Nephron progenitor cell (in vitro differentiated cells): ENCODE data around the gene OR2AP1.
"Not testable (repeated sequence)": the region's sequence is repeated elsewhere in the genome, so short reads cannot be mapped to it uniquely, and the experiment has no call there.

Source experiments
- DNase-seq: peaks from one replicate; pipeline ENCODE4 v3.0.0; 2021
- H3K27ac Mint-ChIP-seq: 2 replicates; pipeline ENCODE4 v1.8.0; 2021; ENCODE audit warnings: mild to moderate bottlenecking, moderate library complexity, mixed read lengths
- H3K27me3 Mint-ChIP-seq: 2 replicates; pipeline ENCODE4 v1.8.0; 2021; ENCODE audit warnings: mild to moderate bottlenecking, low read depth, mixed read lengths; ENCODE audit not compliant: poor library complexity
- H3K36me3 Mint-ChIP-seq: 2 replicates; pipeline ENCODE4 v1.8.0; 2021; ENCODE audit warnings: low read depth, mixed read lengths
- H3K4me1 Mint-ChIP-seq: 2 replicates; pipeline ENCODE4 v1.8.0; 2021; ENCODE audit warnings: mixed read lengths
- H3K4me3 Mint-ChIP-seq: 2 replicates; pipeline ENCODE4 v1.8.0; 2021; ENCODE audit warnings: mild to moderate bottlenecking, moderate library complexity, mixed read lengths
- H3K9me3 Mint-ChIP-seq: 2 replicates; pipeline ENCODE4 v1.8.0; 2021; ENCODE audit warnings: mild to moderate bottlenecking, moderate library complexity, mixed read lengths
- CTCF ChIP-seq: fragments of 200-600 bp; sonication (generic); IDR thresholded peaks from 2 replicates; pipeline ENCODE4 v1.5.0; 2021; ENCODE audit warnings: antibody characterized with exemption

OR2AP1 gene

GRCh38 chr12:55582066-55582465 is 9.8 kb downstream of the OR2AP1 start:
- peaks cover 25% of the 10 kb centered on the region for H3K9me3 Mint-ChIP-seq
- TF ChIP-seq CTCF, result no peak
- H3K4me1 Mint-ChIP-seq, result no peaks in the 10 kb centered on the region
- no peak overlapping the region for H3K27ac Mint-ChIP-seq
- no peaks in the 10 kb centered on the region for H3K36me3 Mint-ChIP-seq
- H3K4me3 Mint-ChIP-seq, result no peak overlapping the region
- DNase-seq, result no peak
- H3K27me3 Mint-ChIP-seq, result peaks cover 8% of the 10 kb centered on the region

GRCh38 chr12:55585817-55586216 is 13.5 kb downstream of the OR2AP1 start:
- no peak overlapping the region for H3K4me3 Mint-ChIP-seq
- peaks cover 15% of the 10 kb centered on the region for H3K36me3 Mint-ChIP-seq
- no peak for DNase-seq
- H3K27me3 Mint-ChIP-seq, result peaks cover 8% of the 10 kb centered on the region
- H3K4me1 Mint-ChIP-seq, result peaks cover 8% of the 10 kb centered on the region
- TF ChIP-seq CTCF, result no peak
- H3K9me3 Mint-ChIP-seq, result peaks cover 47% of the 10 kb centered on the region
- H3K27ac Mint-ChIP-seq, result no peak overlapping the region

- H3K27me3 Mint-ChIP-seq, DNase-seq, H3K4me1 Mint-ChIP-seq, H3K27ac Mint-ChIP-seq, H3K4me3 Mint-ChIP-seq: not testable (repeated sequence)
- H3K36me3 Mint-ChIP-seq, result peaks cover 35% of the 10 kb centered on the region
- peaks cover 81% of the 10 kb centered on the region for H3K9me3 Mint-ChIP-seq
These were observed 17.9 kb downstream of the OR2AP1 start for GRCh38 chr12:55590152-55590551.

- peak overlapping the region; percentile 79 for H3K27ac Mint-ChIP-seq
- DNase-seq, result no peak
These were observed 35.7 kb downstream of the OR2AP1 start for GRCh38 chr12:55607821-55608594.

GRCh38 chr12:55610598-55610997 is 38.3 kb downstream of the OR2AP1 start:
- H3K4me1 Mint-ChIP-seq, result peaks cover 40% of the 10 kb centered on the region
- H3K36me3 Mint-ChIP-seq, result peaks cover 10% of the 10 kb centered on the region
- DNase-seq, result no peak
- H3K4me3 Mint-ChIP-seq, result no peak overlapping the region
- TF ChIP-seq CTCF, result no peak
- H3K27ac Mint-ChIP-seq, result no peak overlapping the region
- H3K27me3 Mint-ChIP-seq, result peaks cover 8% of the 10 kb centered on the region
- peaks cover 25% of the 10 kb centered on the region for H3K9me3 Mint-ChIP-seq

More at GRCh38 chr12:55607821-55608594, 35.7 kb downstream of the OR2AP1 start:
- H3K27me3 Mint-ChIP-seq, result peaks cover 5% of the 10 kb centered on the region
- peaks cover 40% of the 10 kb centered on the region for H3K4me1 Mint-ChIP-seq
- TF ChIP-seq CTCF, result no peak
- no peak overlapping the region for H3K4me3 Mint-ChIP-seq
- peaks cover 24% of the 10 kb centered on the region for H3K9me3 Mint-ChIP-seq
- peaks cover 7% of the 10 kb centered on the region for H3K36me3 Mint-ChIP-seq

- no peak overlapping the region for H3K27ac Mint-ChIP-seq
- H3K9me3 Mint-ChIP-seq, result peaks cover 45% of the 10 kb centered on the region
- H3K36me3 Mint-ChIP-seq, result peaks cover 25% of the 10 kb centered on the region
- no peak for TF ChIP-seq CTCF
- no peak for DNase-seq
- peaks cover 13% of the 10 kb centered on the region for H3K27me3 Mint-ChIP-seq
- H3K4me1 Mint-ChIP-seq, result peaks cover 30% of the 10 kb centered on the region
- H3K4me3 Mint-ChIP-seq, result no peak overlapping the region
These were observed 40.4 kb downstream of the OR2AP1 start for GRCh38 chr12:55612646-55613045.
